HepG2 (cell line): Measurements from ENCODE around the gene TMEM250. TPM values are rescaled to one million over a fixed set of nuclear protein-coding genes. Genes with fewer than 3 reads are reported as not detected.

ENCODE experiments used
- ATAC-seq: fragments of 200-7000 bp; cut with Tn5 transposase; 3 replicates; pipeline ENCODE4 v1.9.1; 2020; ENCODE audit warnings: mild to moderate bottlenecking, moderate library complexity
- BruUV-seq: library from RNA; stranded (reverse); fragments of 400-500 nt; replicated peaks from 2 replicates; lab custom pipeline; 2021; lab: Mats Ljungman, UMichigan
- CTCF ChIA-PET: fragments of 300-600 bp; formaldehyde crosslinking; extraction: SDS; loops from one replicate; lab custom pipeline; 2021; ENCODE audit warnings: low total read pairs, inconsistent platforms, low intra/inter-chr PET ratio; lab: Yijun Ruan, JAX
- POLR2A ChIA-PET: fragments of 350-600 bp; sonication (Branson Sonifier 250); formaldehyde crosslinking; loops from one replicate; lab custom pipeline; 2020; ENCODE audit warnings: antibody characterized with exemption, inconsistent platforms; lab: Yijun Ruan, JAX
- DNase-seq: peaks from one replicate; pipeline ENCODE4 v3.0.0-alpha.2; 2015; ENCODE audit warnings: low spot score
- FAIRE-seq: peaks from 3 replicates; lab custom pipeline; 2011; peaks lifted over from hg19 to GRCh38; lab: Jason Lieb, UNC
- H2AFZ ChIP-seq: one replicate; pipeline ENCODE4 v1.6.1; 2011; ENCODE audit warnings: low read length, inconsistent platforms
- H3K27ac ChIP-seq: fragments of 300-600 bp; 3 replicates; pipeline ENCODE4 v1.8.0; 2011; ENCODE audit warnings: mixed run types, mild to moderate bottlenecking, mixed read lengths, low read length, inconsistent platforms; ENCODE audit not compliant: insufficient read depth; ENCODE audit errors: extremely low read length
- H3K27me3 ChIP-seq, 2 experiments: fragments of 200-600 bp in 1 of 2; 2 replicates in 1 of 2; 3 replicates in 1 of 2; pipeline versions ENCODE4 v1.6.0 to v1.8.0; 2011; ENCODE audit warnings: low read length in 2 of 2, mild to moderate bottlenecking in 2 of 2, moderate library complexity in 2 of 2, inconsistent platforms in 1 of 2; ENCODE audit not compliant: insufficient read depth in 2 of 2, control insufficient read depth in 1 of 2
- H3K36me3 ChIP-seq, 2 experiments: fragments of 200-600 bp in 1 of 2; replicated peaks in 1 of 2; 2 replicates in 1 of 2; 3 replicates in 1 of 2; pipeline versions ENCODE4 v1.5.1 to v1.8.0; 2011; ENCODE audit warnings: low read length in 2 of 2, inconsistent platforms in 1 of 2; ENCODE audit not compliant: insufficient read depth in 2 of 2, control insufficient read depth in 1 of 2
- H3K4me1 ChIP-seq: 2 replicates; pipeline ENCODE4 v1.5.1; 2012; ENCODE audit warnings: low read length, inconsistent platforms; ENCODE audit not compliant: insufficient read depth
- H3K4me2 ChIP-seq: 2 replicates; pipeline ENCODE4 v1.6.0; 2011; ENCODE audit warnings: low read depth, low read length, inconsistent platforms
- H3K4me3 ChIP-seq, 3 experiments: fragments of 200-600 bp in 1 of 3; sonication (generic), shearing (Covaris generic) in 1 of 3; replicated peaks in 1 of 3; 2 replicates each; pipeline ENCODE4 v1.5.1; 2011 to 2016; ENCODE audit warnings: low read length in 3 of 3, inconsistent platforms in 2 of 3, low read depth in 2 of 3, mild to moderate bottlenecking in 2 of 3, control low read depth in 1 of 3, mixed read lengths in 1 of 3; ENCODE audit not compliant: insufficient read depth in 1 of 3
- H3K79me2 ChIP-seq: one replicate; pipeline ENCODE4 v1.6.1; 2011; ENCODE audit warnings: low read length, inconsistent platforms; ENCODE audit not compliant: insufficient read depth
- H3K9ac ChIP-seq: 2 replicates; pipeline ENCODE4 v1.6.0; 2011; ENCODE audit warnings: mild to moderate bottlenecking, low read depth, low read length, inconsistent platforms; ENCODE audit not compliant: insufficient read depth
- H3K9me3 ChIP-seq: 2 replicates; pipeline ENCODE4 v1.5.1; 2012; ENCODE audit warnings: mild to moderate bottlenecking, low read length
- H4K20me1 ChIP-seq: 2 replicates; pipeline ENCODE4 v1.6.0; 2011; ENCODE audit warnings: inconsistent platforms, mild to moderate bottlenecking, low read length, moderate library complexity; ENCODE audit not compliant: insufficient read depth
- ATF6 ChIP-seq: sonication (generic); formaldehyde crosslinking; conservative IDR thresholded peaks from 2 replicates; pipeline ENCODE4 v1.4.0; 2020; ENCODE audit warnings: missing genetic modification reagents
- DMTF1 ChIP-seq: sonication (generic); formaldehyde crosslinking; IDR thresholded peaks from 2 replicates; pipeline ENCODE4 v1.4.0; 2020; ENCODE audit warnings: mild to moderate bottlenecking, missing genetic modification reagents
- GFI1 ChIP-seq: sonication (generic); formaldehyde crosslinking; IDR thresholded peaks from 2 replicates; pipeline ENCODE4 v1.5.0; 2020; ENCODE audit warnings: missing genetic modification reagents, mild to moderate bottlenecking, borderline replicate concordance
- KLF16 ChIP-seq, 2 experiments: sonication (generic) in 1 of 2; formaldehyde crosslinking in 1 of 2; IDR thresholded peaks; 2 replicates each; pipeline versions ENCODE4 v1.6.1 to v1.8.0; 2016 to 2023; ENCODE audit warnings: missing genetic modification reagents in 2 of 2, missing compliant biosample characterization in 1 of 2
- MAX ChIP-seq: IDR thresholded peaks from 2 replicates; pipeline ENCODE4 v1.6.1; 2012; ENCODE audit warnings: inconsistent platforms
- REPIN1 ChIP-seq: sonication (generic); formaldehyde crosslinking; IDR thresholded peaks from 2 replicates; pipeline ENCODE4 v1.8.0; 2022; ENCODE audit warnings: missing genetic modification reagents, low read depth, mild to moderate bottlenecking, borderline replicate concordance
- RERE ChIP-seq: IDR thresholded peaks from 2 replicates; pipeline ENCODE4 v1.6.1; 2016; ENCODE audit warnings: low read depth, missing genetic modification reagents, missing compliant biosample characterization
- TFAP4 ChIP-seq: sonication (generic); IDR thresholded peaks from 2 replicates; pipeline ENCODE4 v1.6.1; 2016; ENCODE audit warnings: low read depth, borderline replicate concordance
- XBP1 ChIP-seq: sonication (generic); formaldehyde crosslinking; IDR thresholded peaks from 2 replicates; pipeline ENCODE4 v1.5.0; 2020; ENCODE audit warnings: missing genetic modification reagents
- ZNF547 ChIP-seq: sonication (generic); formaldehyde crosslinking; IDR thresholded peaks from 2 replicates; pipeline ENCODE4 v1.5.1; 2020; ENCODE audit warnings: mild to moderate bottlenecking, missing genetic modification reagents
- ZNF558 ChIP-seq: sonication (generic); formaldehyde crosslinking; IDR thresholded peaks from 2 replicates; pipeline ENCODE4 v1.9.0; 2022; ENCODE audit warnings: mild to moderate bottlenecking, missing genetic modification reagents, borderline replicate concordance
- ZNF569 ChIP-seq: sonication (generic); formaldehyde crosslinking; IDR thresholded peaks from 2 replicates; pipeline ENCODE4 v1.5.0; 2020; ENCODE audit warnings: mild to moderate bottlenecking, missing genetic modification reagents, moderate library complexity, borderline replicate concordance
- WGBS: methylation state at CpG from one replicate; pipeline ENCODE4 v1.1.6; 2017; ENCODE audit warnings: low lambda C conversion rate; 5-methylcytosine and 5-hydroxymethylcytosine counted together
- in situ Hi-C: cut with HindIII; loops from 2 replicates; pipeline ENCODE4 v1.10.0; 2017; ENCODE audit warnings: low pct_unique_long_range_greater_than_20kb; ENCODE audit not compliant: extremely low pct_ligation_motif_present
- intact Hi-C: fragments of 100-400 bp; cut with micrococcal nuclease; formaldehyde crosslinking; loops from one replicate; pipeline ENCODE4 v1.10.0; 2022; ENCODE audit not compliant: unreplicated experiment
- polyA plus RNA-seq, 8 experiments: library from polyadenylated mRNA; depleted of rRNA in 3 of 8; stranded (reverse) in 7 of 8; unstranded in 1 of 8; fragments of >200 nt; fragmentation: Illumina TruSeq in 4 of 8; extraction: Trizol in 4 of 8; gene quantifications; 2 replicates each; pipeline versions ENCODE4 v1.2.1 to v1.2.3, GENCODE V29; 2011 to 2016; ENCODE audit warnings: low read depth in 4 of 8, missing spikeins in 1 of 8, mixed read lengths in 1 of 8; ENCODE audit not compliant: insufficient read depth in 1 of 8
- total RNA-seq, 5 experiments: library from RNA; depleted of rRNA; stranded (reverse); fragments of >200 nt; fragmentation: Illumina TruSeq; extraction: Trizol; gene quantifications; 2 replicates each; pipeline ENCODE4 v1.2.3, GENCODE V29; 2016; ENCODE audit warnings: low read depth in 1 of 5

The TMEM250 gene
- total and polyA plus RNA-seq, 2 of the 13 experiments (the other 11 are each of a cell fraction or from before 2014, with no cell fraction given), result 5.5 to 13.9 TPM

GRCh38 chr9:136149853-136150252 lies 31.2 kb upstream of the TMEM250 start (continued):
- no peak for TF ChIP-seq ZNF547 (CRISPR knock-in tag)
- TF ChIP-seq XBP1, result no peak
- TF ChIP-seq ZNF569 (CRISPR knock-in tag), result no peak
- no peak for TF ChIP-seq TFAP4
- no peak for TF ChIP-seq ZNF558 (CRISPR knock-in tag)
- no peak for TF ChIP-seq GFI1 (CRISPR knock-in tag)
- TF ChIP-seq REPIN1 (CRISPR knock-in tag), result no peak
- no peak for TF ChIP-seq DMTF1

- H3K9ac ChIP-seq, result no peak overlapping the region
- in situ Hi-C loops (no loop called here), intact Hi-C loops (no loop called here)
- H3K36me3 ChIP-seq, result no peaks in the 10 kb centered on the region
- 59% methylated on average over 12 of the region's 12 CpGs for WGBS
- no peak overlapping the region for H3K27ac ChIP-seq
- no peaks in the 10 kb centered on the region for H3K79me2 ChIP-seq
- H4K20me1 ChIP-seq, result no peaks in the 10 kb centered on the region
- H3K4me3 ChIP-seq, result no peak overlapping the region
- no peak for FAIRE-seq
- H3K4me2 ChIP-seq, result no peak overlapping the region
- ChIA-PET POLR2A (no interaction called here), CTCF (no interaction called here)
- H2AFZ ChIP-seq, result no peak overlapping the region
- no peak for DNase-seq
- ATAC-seq, result no peak
- no peaks in the 10 kb centered on the region for H3K9me3 ChIP-seq
- H3K4me1 ChIP-seq, result peaks cover 15% of the 10 kb centered on the region
- H3K27me3 ChIP-seq, result peaks cover 2 to 65% of the 10 kb centered on the region in 2 experiments; a peak in 4 of 5 replicates
- BruUV-seq, result no TSS peak
- no peak for TF ChIP-seq KLF16 (CRISPR knock-in tag; IDR thresholded peaks at IDR 0.05)
- no peak for TF ChIP-seq ATF6 (CRISPR knock-in tag)
- no peak for TF ChIP-seq RERE
- no peak for TF ChIP-seq MAX
These were observed 30.7 kb upstream of the TMEM250 start for GRCh38 chr9:136149337-136149736.
